Astrocyte of the spinal cord (primary cell): Measurements from ENCODE around the gene TMEM201.

Experiments used
- DNase-seq: peaks from one replicate; pipeline ENCODE4 v3.0.0; 2011; ENCODE audit warnings: low read depth, low spot score
- H3K4me3 ChIP-seq: 2 replicates; pipeline ENCODE4 v1.5.1; 2011; ENCODE audit warnings: low read depth, mild to moderate bottlenecking, low read length, moderate library complexity
- in situ Hi-C: cut with HindIII; loops from 2 replicates; pipeline ENCODE4 v1.10.0; 2017; ENCODE audit warnings: low sequenced_read_pairs
- TF ChIP-seq, protein P1 (sequence below): IDR thresholded peaks from 2 replicates; pipeline ENCODE4 v1.5.1; 2012; ENCODE audit warnings: low read depth, mild to moderate bottlenecking, low read length, inconsistent platforms

The TMEM201 gene

DNA sequence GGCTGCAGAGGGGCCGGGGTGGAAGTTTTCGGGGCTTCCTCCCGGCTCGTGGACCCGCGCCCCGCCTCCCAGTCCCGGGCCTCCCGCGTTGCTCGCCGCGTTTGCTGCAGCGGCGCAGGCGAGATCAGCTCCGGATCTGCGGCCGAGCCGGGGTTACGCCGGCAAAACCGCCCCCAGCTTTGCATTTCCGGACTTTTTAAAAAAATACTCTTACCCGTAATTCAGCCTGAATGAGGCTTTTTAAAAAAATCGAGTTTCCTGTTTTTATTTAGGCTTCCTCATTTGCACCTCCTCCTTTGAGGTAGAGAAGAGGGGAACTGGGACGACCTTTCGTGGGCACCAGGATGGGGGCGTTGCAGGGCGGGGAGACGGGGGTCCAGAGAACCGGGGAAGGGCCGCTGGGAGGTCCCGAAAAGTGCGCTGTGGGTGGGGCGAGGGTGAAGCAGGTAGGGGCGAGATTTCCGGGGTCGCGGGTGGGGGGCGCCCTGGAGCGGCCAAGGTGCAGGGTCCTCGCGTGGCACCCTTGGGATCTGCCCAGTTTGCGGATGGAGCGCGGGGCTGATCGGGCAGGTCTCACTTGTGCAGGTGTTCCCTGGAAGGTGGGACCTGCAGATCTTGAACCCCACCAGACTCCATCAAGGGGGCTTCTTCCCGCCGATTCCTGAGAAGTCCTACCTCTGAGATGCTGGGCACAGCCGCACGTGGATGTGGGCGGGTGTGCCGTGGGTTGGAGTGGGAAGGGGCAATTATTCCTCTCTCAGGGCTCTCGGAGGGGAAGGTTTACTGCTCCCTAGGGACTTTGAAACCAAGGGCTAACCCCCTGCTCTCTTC lies 63.9 kb downstream of the TMEM201 start:
- H3K4me3 ChIP-seq: peak overlapping the region; percentile 26
- no peak for DNase-seq
- in situ Hi-C loops: no loop called here
- TF ChIP-seq, protein P1, sequence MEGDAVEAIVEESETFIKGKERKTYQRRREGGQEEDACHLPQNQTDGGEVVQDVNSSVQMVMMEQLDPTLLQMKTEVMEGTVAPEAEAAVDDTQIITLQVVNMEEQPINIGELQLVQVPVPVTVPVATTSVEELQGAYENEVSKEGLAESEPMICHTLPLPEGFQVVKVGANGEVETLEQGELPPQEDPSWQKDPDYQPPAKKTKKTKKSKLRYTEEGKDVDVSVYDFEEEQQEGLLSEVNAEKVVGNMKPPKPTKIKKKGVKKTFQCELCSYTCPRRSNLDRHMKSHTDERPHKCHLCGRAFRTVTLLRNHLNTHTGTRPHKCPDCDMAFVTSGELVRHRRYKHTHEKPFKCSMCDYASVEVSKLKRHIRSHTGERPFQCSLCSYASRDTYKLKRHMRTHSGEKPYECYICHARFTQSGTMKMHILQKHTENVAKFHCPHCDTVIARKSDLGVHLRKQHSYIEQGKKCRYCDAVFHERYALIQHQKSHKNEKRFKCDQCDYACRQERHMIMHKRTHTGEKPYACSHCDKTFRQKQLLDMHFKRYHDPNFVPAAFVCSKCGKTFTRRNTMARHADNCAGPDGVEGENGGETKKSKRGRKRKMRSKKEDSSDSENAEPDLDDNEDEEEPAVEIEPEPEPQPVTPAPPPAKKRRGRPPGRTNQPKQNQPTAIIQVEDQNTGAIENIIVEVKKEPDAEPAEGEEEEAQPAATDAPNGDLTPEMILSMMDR: no peak

DNA sequence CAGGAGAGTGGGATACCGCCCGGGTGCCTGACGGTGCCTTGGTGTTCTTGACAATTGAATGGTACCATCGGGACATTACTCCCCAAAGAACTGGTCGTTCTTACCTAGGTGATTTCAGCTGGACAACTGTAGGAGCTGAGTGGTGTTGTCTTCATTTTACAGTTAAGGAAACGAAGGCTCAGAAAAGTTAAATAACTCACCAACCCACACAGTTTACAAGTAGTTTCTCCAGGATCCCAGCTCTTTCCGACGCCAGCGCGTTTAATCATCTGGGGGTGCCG lies 64.4 kb downstream of the TMEM201 start:
- no peak for DNase-seq
- TF ChIP-seq, protein P1: no peak
- H3K4me3 ChIP-seq: no peak overlapping the region
- in situ Hi-C loops: no loop called here

DNA sequence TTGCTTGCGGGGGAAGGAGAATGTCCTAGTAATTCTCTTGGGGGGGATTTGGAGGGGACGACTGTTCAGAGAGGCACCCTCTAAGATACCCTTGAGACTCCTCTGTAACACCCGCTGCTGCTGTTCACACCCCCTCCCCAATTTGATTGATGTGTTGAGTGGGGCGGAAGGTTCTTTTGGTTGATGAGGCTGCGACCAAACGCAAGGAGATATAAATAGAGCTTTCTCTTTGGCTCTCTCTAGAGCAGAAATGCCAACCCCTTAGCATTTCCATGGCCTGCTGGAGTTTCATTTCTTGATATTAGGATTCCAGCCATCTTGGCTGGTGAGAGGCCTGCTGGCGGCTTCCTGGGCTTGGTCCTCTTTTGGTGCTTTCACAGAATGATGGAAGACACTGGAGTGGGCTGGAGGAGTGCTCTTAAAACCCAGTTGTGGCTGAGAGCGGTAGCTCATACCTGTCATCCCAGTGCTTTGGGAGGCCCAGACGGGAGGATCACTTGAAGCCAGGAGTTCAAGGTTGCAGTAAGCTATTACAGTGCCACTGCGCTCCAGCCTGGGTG lies 64.9 kb downstream of the TMEM201 start:
- in situ Hi-C loops: no loop called here
- H3K4me3 ChIP-seq: no peak overlapping the region
- DNase-seq: no peak
- TF ChIP-seq, protein P1: no peak

DNA sequence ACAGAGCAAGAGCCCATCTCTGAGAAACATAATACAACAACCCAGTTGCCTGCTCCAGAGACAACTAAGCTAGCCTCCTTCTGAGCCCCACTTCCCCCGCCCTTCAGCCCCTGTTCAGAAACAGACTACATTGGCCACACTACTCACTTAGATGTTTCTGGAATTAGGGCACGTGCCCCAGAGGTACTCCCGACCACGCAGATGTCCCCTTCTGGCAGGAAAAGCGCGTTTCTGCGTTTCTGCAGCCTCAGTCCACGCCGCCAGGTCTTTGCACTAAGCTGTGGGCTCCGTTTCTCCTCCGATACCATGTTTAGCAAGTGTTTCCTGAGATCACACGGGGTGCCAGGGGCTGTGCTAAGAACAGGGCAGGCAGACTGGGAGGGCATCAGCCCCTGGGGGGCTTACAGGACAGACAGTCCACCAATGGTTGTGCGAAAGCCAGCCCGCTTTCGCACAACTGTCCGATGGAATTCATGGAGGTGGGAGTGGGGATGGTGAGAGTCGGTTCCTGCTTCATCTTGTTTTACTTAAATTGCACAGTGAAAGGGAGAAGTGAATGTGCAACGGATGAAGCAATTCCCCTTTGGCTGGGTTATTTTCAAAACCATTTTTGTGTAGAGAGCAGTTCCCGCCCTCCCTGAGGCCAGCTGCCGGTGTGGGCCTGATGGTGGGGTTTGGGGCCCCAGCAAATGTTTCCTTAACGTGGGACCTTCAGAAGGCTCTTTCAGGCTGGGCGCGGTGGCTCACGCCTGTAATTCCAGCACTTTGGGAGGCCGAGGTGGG lies 65.5 kb downstream of the TMEM201 start:
- H3K4me3 ChIP-seq: no peak overlapping the region
- no peak for DNase-seq
- in situ Hi-C loops: no loop called here
- TF ChIP-seq, protein P1: no peak

DNA sequence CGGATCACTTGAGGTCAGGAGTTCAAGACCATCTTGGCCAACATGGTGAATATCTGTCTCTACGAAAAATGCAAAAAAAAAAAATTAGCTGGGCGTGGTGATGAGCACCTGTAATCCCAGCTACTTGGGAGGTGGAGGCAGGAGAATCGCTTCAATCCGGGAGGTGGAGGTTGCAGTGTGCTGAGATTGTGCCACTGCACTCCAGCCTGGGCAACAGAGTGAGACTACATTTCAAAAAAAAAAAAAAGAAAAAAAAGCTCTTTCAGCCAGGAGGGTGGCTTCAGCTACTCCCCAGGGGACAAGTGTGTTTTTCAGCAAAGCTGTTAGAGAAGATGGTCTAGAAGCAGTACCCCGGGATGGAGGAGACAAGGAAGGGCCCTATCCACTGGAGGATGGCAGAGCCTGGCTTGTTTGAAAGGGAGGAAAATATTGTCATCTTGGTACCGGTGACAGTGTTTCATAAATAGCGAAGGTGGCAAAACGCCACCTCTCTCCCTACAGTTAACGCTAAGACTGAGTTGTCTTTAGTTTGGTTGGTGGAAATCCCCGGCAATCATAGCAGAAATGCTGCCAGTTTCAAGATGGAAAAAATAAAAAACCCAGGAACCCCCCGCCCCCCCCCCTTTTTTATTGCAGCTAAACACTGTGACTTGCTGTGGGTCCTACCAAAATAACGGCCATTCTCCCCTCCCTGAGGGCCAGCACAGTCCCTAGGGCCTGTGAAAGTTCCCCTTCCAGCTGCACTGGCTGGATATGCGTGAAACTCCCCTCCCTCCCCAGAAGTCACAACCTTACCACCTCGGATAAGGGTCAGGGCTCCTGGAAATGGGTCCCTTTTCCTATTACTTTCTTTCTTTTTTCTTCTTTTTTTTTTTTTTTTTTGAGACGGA lies 66.4 kb downstream of the TMEM201 start:
- in situ Hi-C loops: no loop called here
- H3K4me3 ChIP-seq: no peak overlapping the region
- no peak for DNase-seq
- TF ChIP-seq, protein P1: no peak

DNA sequence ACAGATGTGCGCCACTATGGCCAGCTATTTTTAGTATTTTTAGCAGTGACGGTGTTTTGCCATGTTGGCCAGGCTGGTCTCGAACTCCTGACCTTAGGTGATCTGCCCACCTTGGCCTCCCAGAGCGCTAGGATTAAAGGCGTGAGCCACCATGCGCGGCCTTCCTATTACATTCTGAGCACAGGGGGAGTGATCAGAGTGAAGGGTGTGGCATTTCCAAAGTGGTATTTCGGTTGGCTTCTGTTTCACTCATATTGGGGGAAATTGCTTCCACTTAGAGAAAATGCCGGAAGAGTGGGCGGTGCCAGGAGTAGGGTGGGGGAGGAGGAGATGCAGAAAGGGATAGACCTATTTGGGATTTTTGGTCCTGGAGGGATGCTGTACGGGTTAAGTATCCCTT lies 67.1 kb downstream of the TMEM201 start:
- DNase-seq: no peak
- in situ Hi-C loops: no loop called here
- TF ChIP-seq, protein P1: no peak
- H3K4me3 ChIP-seq: no peak overlapping the region
